Measurements from ENCODE around the gene KCNJ4. TPM values are rescaled to one million over a fixed set of nuclear protein-coding genes. Genes with fewer than 3 reads are reported as not detected.

KCNJ4 gene
- 0.38 to 0.74 TPM (median 0.47 TPM) in 5 replicates for total RNA-seq (2022; extraction: Qiagen RNA extraction)

GRCh38 chr22:38455076-38455529 lies at the start of gene KCNJ4:
Gene KCNJ4 (minus strand): TSS chr22:38455199. CDS start chr22:38428132, 27,067 bp downstream.

GRCh38 chr22:38467904-38468442 lies 13.0 kb upstream of the KCNJ4 start, which contains the start of gene KDELR3:
Gene KDELR3 (plus strand): TSS chr22:38468096. CDS start chr22:38468234, 138 bp downstream.

Other genes starting within 250 kb of the KCNJ4 start
- 47.8 to 59.0 TPM (median 55.0 TPM) in 5 replicates for gene TMEM184B, start 182.2 kb downstream of the KCNJ4 start, total RNA-seq (2022; extraction: Qiagen RNA extraction)
- 86.3 to 102 TPM (median 95.7 TPM) in 5 replicates for gene CSNK1E, start 137.8 kb downstream of the KCNJ4 start, total RNA-seq (2022; extraction: Qiagen RNA extraction)
- gene KDELR3, start 12.9 kb upstream of the KCNJ4 start, total RNA-seq (2022; extraction: Qiagen RNA extraction) = 16.8 to 20.6 TPM (median 19.8 TPM) in 5 replicates
- 84.1 to 121 TPM (median 89.3 TPM) in 5 replicates for gene DDX17, start 51.1 kb upstream of the KCNJ4 start, total RNA-seq (2022; extraction: Qiagen RNA extraction)
- gene DMC1, start 115.0 kb upstream of the KCNJ4 start, total RNA-seq (2022; extraction: Qiagen RNA extraction) = 2.8 to 5.4 TPM (median 3.7 TPM) in 5 replicates
- 0.63 to 1.0 TPM (median 0.97 TPM) in 5 replicates for gene FAM227A, start 201.2 kb upstream of the KCNJ4 start, total RNA-seq (2022; extraction: Qiagen RNA extraction)
- gene CBY1, start 201.4 kb upstream of the KCNJ4 start, total RNA-seq (2022; extraction: Qiagen RNA extraction) = 15.7 to 17.1 TPM (median 16.0 TPM) in 5 replicates
- gene TOMM22, start 226.8 kb upstream of the KCNJ4 start, total RNA-seq (2022; extraction: Qiagen RNA extraction) = 58.5 to 85.4 TPM (median 73.3 TPM) in 5 replicates
- gene JOSD1, start 245.7 kb upstream of the KCNJ4 start, total RNA-seq (2022; extraction: Qiagen RNA extraction) = 25.4 to 34.4 TPM (median 28.8 TPM) in 5 replicates

Measured in A549 treated with Hydrocortisone at 1 μM for 4 hours (cell line).